Measurements from ENCODE around the gene GSN. TPM values are rescaled to one million over a fixed set of nuclear protein-coding genes. Genes with fewer than 3 reads are reported as not detected.

The GSN gene
- total and polyA plus RNA-seq, 10 of the 15 experiments (the other 5 are each of a cell fraction or from before 2014, with no cell fraction given) = 0.66 to 9.2 (median 6.2) TPM

DNA sequence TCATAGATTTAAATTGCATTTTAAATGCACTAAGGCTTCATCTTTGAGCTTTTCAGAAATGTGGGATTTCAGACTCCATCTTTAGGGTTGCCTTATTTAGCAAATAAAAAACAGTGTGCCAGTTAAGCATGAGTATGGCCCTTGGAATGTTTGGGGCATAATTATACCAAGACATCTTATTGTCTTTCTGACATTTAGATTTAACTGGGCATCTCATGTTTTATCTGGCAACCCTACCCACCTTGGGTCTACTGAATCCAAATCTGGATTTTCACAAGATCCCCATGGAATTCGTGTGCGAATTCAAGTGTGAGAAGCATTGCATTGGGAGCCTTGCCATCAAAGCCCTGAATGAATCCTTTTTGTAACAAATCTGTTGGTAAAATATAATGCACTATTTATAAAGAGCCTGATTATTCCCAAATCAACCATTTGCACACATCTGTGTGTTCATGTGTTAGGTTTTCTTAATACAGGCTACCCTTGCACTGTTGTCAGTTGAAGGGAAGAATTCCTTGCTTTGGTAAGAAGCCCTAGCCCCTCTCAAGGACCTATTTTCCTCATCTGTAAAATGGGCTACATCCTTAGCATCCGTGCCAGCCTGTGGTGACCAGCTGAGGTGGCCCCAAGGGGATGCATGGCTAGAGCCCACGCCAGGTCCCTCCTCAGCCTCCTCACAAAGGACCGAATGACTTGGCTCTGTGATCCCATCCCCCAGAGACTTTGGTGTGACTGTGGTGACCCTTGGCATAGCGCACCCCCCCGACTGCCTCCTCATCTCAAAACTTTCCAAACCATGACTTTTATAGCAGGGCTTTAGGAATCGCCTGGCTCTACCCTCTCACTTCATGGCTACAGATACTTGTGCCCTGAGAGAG is 8.1 kb downstream of the GSN start (continued):
- TF ChIP-seq, protein P1, sequence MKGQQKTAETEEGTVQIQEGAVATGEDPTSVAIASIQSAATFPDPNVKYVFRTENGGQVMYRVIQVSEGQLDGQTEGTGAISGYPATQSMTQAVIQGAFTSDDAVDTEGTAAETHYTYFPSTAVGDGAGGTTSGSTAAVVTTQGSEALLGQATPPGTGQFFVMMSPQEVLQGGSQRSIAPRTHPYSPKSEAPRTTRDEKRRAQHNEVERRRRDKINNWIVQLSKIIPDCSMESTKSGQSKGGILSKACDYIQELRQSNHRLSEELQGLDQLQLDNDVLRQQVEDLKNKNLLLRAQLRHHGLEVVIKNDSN (IDR thresholded peaks at IDR 0.05; ENCODE audit: borderline replicate concordance, extremely low read length, insufficient read depth, low read depth, low read length) = no peak
- no peak for TF ChIP-seq EP300 (IDR thresholded peaks at IDR 0.05; ENCODE audit: borderline replicate concordance in 1 of 2, control insufficient read depth in 1 of 2, low read depth in 2 of 2, low read length in 2 of 2)
- TF ChIP-seq, protein P2, sequence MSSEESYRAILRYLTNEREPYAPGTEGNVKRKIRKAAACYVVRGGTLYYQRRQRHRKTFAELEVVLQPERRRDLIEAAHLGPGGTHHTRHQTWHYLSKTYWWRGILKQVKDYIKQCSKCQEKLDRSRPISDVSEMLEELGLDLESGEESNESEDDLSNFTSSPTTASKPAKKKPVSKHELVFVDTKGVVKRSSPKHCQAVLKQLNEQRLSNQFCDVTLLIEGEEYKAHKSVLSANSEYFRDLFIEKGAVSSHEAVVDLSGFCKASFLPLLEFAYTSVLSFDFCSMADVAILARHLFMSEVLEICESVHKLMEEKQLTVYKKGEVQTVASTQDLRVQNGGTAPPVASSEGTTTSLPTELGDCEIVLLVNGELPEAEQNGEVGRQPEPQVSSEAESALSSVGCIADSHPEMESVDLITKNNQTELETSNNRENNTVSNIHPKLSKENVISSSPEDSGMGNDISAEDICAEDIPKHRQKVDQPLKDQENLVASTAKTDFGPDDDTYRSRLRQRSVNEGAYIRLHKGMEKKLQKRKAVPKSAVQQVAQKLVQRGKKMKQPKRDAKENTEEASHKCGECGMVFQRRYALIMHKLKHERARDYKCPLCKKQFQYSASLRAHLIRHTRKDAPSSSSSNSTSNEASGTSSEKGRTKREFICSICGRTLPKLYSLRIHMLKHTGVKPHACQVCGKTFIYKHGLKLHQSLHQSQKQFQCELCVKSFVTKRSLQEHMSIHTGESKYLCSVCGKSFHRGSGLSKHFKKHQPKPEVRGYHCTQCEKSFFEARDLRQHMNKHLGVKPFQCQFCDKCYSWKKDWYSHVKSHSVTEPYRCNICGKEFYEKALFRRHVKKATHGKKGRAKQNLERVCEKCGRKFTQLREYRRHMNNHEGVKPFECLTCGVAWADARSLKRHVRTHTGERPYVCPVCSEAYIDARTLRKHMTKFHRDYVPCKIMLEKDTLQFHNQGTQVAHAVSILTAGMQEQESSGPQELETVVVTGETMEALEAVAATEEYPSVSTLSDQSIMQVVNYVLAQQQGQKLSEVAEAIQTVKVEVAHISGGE (CRISPR knock-in tag; IDR thresholded peaks at IDR 0.05) = no peak
- TF ChIP-seq SIN3A (IDR thresholded peaks at IDR 0.05; ENCODE audit: low read depth, low read length) = no peak
- TF ChIP-seq CHD1 (IDR thresholded peaks at IDR 0.05; ENCODE audit: low read depth, low read length) = no peak
- TF ChIP-seq, protein P3, sequence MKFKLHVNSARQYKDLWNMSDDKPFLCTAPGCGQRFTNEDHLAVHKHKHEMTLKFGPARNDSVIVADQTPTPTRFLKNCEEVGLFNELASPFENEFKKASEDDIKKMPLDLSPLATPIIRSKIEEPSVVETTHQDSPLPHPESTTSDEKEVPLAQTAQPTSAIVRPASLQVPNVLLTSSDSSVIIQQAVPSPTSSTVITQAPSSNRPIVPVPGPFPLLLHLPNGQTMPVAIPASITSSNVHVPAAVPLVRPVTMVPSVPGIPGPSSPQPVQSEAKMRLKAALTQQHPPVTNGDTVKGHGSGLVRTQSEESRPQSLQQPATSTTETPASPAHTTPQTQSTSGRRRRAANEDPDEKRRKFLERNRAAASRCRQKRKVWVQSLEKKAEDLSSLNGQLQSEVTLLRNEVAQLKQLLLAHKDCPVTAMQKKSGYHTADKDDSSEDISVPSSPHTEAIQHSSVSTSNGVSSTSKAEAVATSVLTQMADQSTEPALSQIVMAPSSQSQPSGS (IDR thresholded peaks at IDR 0.05; ENCODE audit: low read length) = no peak
